GM10266 (cell line): ENCODE results near the gene UTP11.
A peak's percentile ranks its signal among the peaks of the same experiment; 100 is the strongest.

ENCODE experiments used
- DNase-seq: peaks from one replicate; pipeline ENCODE4 v3.0.0; 2012; ENCODE audit errors: extremely low spot score
- CTCF ChIP-seq: IDR thresholded peaks from 2 replicates; pipeline ENCODE4 v1.5.1; 2012; ENCODE audit warnings: mild to moderate bottlenecking, low read depth; ENCODE audit not compliant: control insufficient read depth, insufficient read depth; ENCODE audit errors: missing control alignments

The UTP11 gene

DNA sequence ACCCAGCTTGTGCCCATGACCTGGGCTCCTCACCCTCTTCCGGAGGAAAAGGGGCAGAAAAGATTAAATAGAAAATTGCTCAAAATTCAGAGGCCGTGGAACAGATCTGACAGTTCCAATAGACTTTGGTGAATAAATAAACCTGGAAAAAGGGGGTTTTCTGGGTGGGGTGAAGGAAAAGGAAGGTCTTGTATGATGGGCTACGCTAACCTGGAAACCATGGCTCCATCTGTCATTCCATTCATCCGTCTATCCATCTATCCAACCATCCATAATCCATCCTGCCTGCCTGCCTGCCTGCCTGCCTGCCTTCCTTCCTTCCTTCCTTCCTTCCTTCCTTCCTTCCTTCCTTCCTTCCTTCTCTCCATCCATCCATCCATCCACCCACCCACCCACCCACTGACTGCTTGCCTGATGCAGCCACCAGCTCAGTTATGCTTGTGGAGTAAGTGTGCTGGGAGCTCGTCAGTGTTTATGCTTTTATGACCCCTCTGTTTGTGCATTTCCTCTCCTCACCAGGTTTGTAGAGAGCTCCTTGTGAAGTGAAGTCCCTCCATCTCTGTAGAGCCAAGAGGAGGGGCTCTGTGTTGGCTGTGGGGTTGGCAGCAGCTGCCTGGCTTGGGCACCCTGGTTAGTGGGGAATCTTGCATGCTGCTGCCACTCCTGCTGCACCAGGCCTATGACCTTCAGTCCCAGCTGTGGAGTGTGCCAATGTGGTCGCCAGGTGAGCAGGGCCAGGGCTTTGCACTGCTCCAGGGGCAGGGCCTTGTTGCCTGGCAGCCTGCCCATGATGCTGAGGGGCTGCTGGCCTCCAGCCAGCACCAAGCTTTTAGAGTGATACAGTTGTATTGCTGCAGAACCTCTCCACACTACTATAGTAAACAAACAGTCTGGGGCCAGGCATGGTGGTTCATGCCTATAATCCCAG is 50.1 kb downstream of the UTP11 start:
- no peak for DNase-seq
- no peak for TF ChIP-seq CTCF

DNA sequence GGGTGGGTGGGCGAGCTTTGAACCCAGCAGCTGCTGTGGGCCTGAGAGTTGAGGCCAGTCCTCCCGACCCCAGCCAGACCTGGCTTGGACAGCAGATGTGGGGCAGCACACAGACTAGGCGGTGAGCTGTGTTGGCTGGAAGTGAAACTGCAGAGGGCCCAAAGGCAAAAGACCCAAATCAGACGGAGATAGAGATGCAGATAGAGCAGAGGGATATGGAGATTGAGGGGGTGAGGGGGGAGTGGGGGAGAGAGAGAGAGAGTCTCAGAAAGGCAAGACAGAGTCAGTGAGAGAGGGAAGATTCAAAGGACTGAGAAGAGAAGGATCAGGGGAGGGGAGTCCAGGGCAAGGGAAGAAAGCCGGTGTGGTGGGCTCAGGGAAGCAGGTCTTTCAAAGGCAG is 51.1 kb downstream of the UTP11 start:
- DNase-seq, result no peak
- no peak for TF ChIP-seq CTCF

DNA sequence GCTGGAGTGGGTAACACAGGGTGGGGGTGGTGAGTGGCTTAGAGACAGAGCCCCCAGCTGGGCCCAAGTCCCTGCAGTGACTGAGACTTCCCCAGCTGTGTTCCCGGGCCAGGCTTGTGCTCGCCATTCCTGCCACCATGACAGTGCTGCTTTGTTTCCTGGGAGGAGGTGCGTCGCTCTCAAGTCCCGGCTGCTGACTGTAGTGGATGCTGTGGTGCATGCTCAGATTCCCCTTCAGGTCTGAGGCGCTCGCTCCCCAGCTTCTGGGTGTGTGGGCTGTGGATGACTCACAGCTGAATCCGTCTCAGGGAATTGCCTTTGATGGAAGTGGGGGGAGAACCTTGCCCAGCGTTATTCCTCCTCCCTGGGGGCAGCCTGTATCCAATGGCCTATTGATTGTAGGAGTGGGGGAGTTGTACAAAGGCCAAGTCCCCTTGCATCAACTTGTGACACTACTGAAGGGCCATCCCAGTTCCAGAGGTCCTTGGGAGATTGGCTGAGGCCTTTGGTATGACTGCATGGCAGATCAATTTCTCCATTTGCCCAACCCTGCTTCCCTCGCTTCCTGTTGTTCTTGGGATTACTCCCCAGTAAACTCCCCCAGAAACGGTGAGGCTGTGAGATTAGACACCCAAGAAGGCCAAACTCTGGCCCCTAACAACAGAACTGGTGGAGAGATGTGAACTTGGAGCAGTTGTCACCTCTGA is 51.8 kb downstream of the UTP11 start:
- DNase-seq, result no peak

GRCh38 chr1:38068220-38068979 is 55.9 kb downstream of the UTP11 start:
- DNase-seq, result no peak
- TF ChIP-seq CTCF, result no peak

More for the DNA sequence above, 51.8 kb downstream of the UTP11 start:
- TF ChIP-seq CTCF, result no peak

- TF ChIP-seq CTCF, result no peak
- no peak for DNase-seq
Measured at GRCh38 chr1:38068980-38069340, 56.4 kb downstream of the UTP11 start.

DNA sequence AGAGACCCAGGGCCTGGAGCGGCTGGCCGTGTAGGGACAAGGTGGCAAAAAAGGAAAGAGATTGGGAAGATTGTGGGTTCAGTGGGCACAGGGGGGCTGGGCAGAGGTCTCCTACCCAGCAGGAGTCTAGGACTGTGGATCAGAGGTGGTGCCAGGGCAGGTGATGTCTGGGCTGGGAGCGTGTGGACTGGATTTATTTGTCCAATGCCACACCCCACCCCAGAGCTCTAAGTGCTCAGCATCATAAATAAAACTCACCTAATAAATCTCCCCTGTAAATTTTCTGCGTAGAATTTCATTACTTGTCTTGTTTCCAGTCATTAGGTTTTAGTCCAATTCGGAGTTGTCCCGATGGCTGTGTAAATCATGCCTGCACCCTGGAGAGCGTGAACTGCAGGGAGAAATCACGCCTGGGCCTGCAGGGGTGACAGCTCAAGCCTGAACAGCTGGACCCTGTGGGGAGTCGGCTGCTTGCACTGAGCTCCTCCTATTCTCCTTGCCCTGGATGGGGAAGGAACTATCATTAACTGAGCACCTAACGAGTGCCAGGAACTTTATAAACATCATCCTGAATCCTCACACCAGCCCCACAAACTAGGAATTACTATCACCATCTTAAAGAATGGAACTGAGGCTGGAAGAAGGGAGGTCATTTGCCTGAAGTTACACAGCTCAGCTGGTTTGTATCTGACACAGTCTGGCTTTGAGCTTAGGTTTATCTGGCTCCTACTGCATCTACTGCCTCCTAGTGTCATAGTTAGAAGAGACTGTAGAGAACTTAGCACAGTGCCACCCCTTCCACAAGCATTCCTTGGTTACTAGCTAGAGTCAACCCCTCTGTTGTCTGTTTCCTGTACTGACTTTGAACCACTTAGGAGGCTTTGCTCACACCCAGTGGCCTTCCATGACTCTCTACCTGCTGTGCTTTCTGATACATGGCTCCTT is 59.0 kb downstream of the UTP11 start:
- peak; percentile 70 for DNase-seq

More for the DNA sequence above, 59.0 kb downstream of the UTP11 start:
- peak; percentile 52 for TF ChIP-seq CTCF
